Thyroid gland (tissue), 4 donors: Measurements from ENCODE around the gene TGFBR3. TPM values are rescaled to one million over a fixed set of nuclear protein-coding genes. Genes with fewer than 3 reads are reported as not detected.

Experiments used
- DNase-seq, 2 donors: peaks; one replicate each; pipeline ENCODE4 v3.0.0-alpha.2; 2019
- H3K27ac ChIP-seq, 3 donors: fragments of 200-600 bp; sonication (generic); 1 replicate in 2 of 3; 2 replicates in 1 of 3; pipeline ENCODE4 v1.5.1; 2016 to 2019; ENCODE audit warnings: mild to moderate bottlenecking in 1 of 3, moderate library complexity in 1 of 3
- H3K27me3 ChIP-seq: fragments of 200-600 bp; sonication (generic); one replicate; pipeline ENCODE4 v1.5.1; 2019
- H3K36me3 ChIP-seq, 2 donors: fragments of 200-600 bp; sonication (generic); one replicate each; pipeline ENCODE4 v1.5.1; 2016 to 2019
- H3K4me1 ChIP-seq, 2 donors: fragments of 200-600 bp; sonication (generic); one replicate each; pipeline ENCODE4 v1.5.1; 2017 to 2019
- H3K4me3 ChIP-seq, 3 donors: fragments of 200-600 bp; sonication (generic); replicated peaks in 1 of 3; 1 replicate in 2 of 3; 2 replicates in 1 of 3; pipeline ENCODE4 v1.5.1; 2016; ENCODE audit warnings: mild to moderate bottlenecking in 1 of 3
- H3K9me3 ChIP-seq: fragments of 200-600 bp; sonication (generic); one replicate; pipeline ENCODE4 v1.5.1; 2017
- POLR2A ChIP-seq, 2 donors: fragments of 450-650 bp; IDR thresholded peaks; one replicate each; pipeline ENCODE4 v1.6.1; 2017; ENCODE audit warnings: antibody characterized with exemption in 2 of 2, mild to moderate bottlenecking in 2 of 2, moderate library complexity in 1 of 2
- WGBS, 2 donors: methylation state at CpG; one replicate each; pipeline ENCODE4 v1.1.5; 2017; 5-methylcytosine and 5-hydroxymethylcytosine counted together
- intact Hi-C: fragments of 100-400 bp; cut with DNase I; formaldehyde crosslinking; loops from one replicate; pipeline ENCODE4 v1.15.1; 2023
- total RNA-seq, 4 donors: library from RNA; depleted of rRNA; stranded (reverse); fragments of >200 nt; gene quantifications; one replicate each; pipeline ENCODE4 v1.2.3, GENCODE V29; 2016
- TF ChIP-seq, protein P1 (sequence below), 6 experiments: fragments of 200-600 bp in 3 of 6; fragments of 450-650 bp in 3 of 6; sonication (generic) in 3 of 6; IDR thresholded peaks; one replicate each; pipeline ENCODE4 v1.5.1; 2016 to 2019; ENCODE audit warnings: antibody characterized with exemption in 6 of 6, mild to moderate bottlenecking in 2 of 6, inconsistent platforms in 1 of 6, moderate library complexity in 1 of 6

TGFBR3 gene
- total RNA-seq, 4 donors from 2014 or later = 37.2 to 223 (median 106) TPM

DNA sequence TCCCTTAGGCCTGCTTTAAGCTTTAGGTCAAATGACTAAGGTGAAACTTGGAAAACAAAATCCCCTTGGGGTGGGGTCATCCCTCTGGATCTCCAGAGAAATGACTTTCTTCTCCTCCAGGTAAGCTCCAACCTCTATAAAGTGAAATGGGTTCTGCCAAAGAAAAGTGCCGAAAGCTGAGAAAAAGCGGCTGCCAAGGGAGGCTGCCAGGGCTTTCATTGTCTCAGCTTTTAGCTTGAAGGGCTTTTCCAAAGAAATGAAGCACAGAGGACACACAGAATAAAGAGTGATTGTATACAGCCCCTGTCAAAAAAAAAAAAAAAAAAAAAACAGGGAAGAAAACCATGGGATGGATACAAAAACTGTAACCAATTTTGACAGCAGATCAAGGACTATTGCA, 126.9 kb downstream of the TGFBR3 start:
- Histone ChIP-seq H3K36me3 (no peaks in the 10 kb centered on the region), H3K27ac (no peak overlapping the region), H3K4me3 (no peak overlapping the region), H3K4me1 (peaks cover 0 to 7% of the 10 kb centered on the region in 2 donors), H3K9me3 (no peaks in the 10 kb centered on the region), H3K27me3 (no peaks in the 10 kb centered on the region)
- intact Hi-C loops = no loop called here
- no peak for DNase-seq
- TF ChIP-seq POLR2A (IDR thresholded peaks at IDR 0.05) = no peak
- TF ChIP-seq, protein P1, sequence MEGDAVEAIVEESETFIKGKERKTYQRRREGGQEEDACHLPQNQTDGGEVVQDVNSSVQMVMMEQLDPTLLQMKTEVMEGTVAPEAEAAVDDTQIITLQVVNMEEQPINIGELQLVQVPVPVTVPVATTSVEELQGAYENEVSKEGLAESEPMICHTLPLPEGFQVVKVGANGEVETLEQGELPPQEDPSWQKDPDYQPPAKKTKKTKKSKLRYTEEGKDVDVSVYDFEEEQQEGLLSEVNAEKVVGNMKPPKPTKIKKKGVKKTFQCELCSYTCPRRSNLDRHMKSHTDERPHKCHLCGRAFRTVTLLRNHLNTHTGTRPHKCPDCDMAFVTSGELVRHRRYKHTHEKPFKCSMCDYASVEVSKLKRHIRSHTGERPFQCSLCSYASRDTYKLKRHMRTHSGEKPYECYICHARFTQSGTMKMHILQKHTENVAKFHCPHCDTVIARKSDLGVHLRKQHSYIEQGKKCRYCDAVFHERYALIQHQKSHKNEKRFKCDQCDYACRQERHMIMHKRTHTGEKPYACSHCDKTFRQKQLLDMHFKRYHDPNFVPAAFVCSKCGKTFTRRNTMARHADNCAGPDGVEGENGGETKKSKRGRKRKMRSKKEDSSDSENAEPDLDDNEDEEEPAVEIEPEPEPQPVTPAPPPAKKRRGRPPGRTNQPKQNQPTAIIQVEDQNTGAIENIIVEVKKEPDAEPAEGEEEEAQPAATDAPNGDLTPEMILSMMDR (IDR thresholded peaks at IDR 0.05) = no peak
- WGBS, 2 donors = 94% methylated on average over 2 of the region's 2 CpGs

DNA sequence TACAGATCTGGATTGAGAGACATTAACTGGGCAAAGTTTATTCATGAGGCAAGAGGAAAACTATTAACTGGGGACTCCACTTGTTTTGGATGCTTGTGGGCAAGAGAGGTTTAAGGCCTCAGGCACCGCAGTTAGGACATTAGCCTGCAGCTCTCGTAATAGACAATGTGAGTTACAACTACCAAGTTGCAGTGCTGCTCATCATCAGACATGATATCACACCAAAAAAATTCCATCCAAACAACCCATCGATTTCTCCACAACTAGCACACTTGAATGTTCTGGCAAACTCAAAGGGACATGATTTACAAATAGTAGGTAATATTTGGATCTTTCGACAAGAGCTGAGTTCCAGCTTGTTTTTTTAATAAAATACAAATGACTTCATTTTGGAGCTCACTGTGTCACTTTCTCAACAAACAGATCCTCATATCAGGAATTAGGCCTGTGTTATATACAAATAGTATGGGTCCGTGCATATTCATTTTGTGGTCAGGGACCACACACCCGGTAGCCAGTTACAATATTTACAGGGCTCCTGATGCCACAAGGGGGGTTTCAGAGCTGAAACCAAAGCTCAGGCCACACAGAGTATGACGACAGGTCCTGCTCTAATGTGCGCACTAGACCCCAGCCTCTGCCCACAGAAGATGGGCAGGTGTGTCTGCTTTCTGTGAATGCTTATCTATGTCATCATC, 128.0 kb downstream of the TGFBR3 start:
- no peak for DNase-seq
- intact Hi-C loops = no loop called here
- 92 to 94% methylated on average over 8 of the region's 8 CpGs for WGBS, 2 donors
- H3K36me3 ChIP-seq = no peaks in the 10 kb centered on the region
- no peaks in the 10 kb centered on the region for H3K27me3 ChIP-seq
- peaks cover 0 to 7% of the 10 kb centered on the region in 2 donors for H3K4me1 ChIP-seq
- H3K27ac ChIP-seq = peak overlapping the region in 1 of 3 donors; percentile 15
- no peaks in the 10 kb centered on the region for H3K9me3 ChIP-seq
- no peak overlapping the region for H3K4me3 ChIP-seq
- TF ChIP-seq, protein P1 (IDR thresholded peaks at IDR 0.05) = no peak
- no peak for TF ChIP-seq POLR2A (IDR thresholded peaks at IDR 0.05)

DNA sequence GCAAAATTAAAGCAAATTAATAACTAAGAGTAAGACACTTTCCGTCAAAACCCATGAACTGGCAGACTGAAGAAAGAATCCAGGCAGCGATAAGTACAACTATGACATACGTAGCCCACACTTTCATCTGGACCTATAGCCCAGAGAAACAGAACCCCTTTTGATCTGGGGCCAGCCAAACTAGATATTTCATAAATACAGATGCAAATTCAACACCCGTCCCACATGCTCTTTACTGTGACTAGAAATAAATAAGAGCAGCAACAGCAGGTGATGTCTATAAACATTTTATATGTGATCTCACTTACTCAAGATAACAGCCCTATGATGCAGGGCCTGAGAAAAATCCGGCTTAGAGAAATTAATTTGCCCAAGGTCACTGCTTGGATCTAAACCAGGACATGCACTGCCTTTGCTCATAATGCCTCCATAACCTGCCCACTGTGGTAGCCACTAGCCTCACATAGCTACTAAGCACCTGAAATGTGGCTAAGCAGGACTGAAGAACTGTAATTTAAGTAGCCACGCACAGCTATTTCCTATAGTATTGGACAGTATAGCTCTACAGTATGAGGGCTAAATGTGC, 130.2 kb downstream of the TGFBR3 start:
- WGBS, 2 donors = 88 to 89% methylated on average over 6 of the region's 6 CpGs
- Histone ChIP-seq H3K4me1 (peaks cover 11 to 13% of the 10 kb centered on the region in 2 donors), H3K27me3 (no peaks in the 10 kb centered on the region), H3K36me3 (no peaks in the 10 kb centered on the region), H3K9me3 (no peaks in the 10 kb centered on the region), H3K4me3 (no peak overlapping the region), H3K27ac (no peak overlapping the region)
- TF ChIP-seq, protein P1 (IDR thresholded peaks at IDR 0.05) = no peak
- no peak for TF ChIP-seq POLR2A (IDR thresholded peaks at IDR 0.05)
- no peak for DNase-seq
- intact Hi-C loops = no loop called here

DNA sequence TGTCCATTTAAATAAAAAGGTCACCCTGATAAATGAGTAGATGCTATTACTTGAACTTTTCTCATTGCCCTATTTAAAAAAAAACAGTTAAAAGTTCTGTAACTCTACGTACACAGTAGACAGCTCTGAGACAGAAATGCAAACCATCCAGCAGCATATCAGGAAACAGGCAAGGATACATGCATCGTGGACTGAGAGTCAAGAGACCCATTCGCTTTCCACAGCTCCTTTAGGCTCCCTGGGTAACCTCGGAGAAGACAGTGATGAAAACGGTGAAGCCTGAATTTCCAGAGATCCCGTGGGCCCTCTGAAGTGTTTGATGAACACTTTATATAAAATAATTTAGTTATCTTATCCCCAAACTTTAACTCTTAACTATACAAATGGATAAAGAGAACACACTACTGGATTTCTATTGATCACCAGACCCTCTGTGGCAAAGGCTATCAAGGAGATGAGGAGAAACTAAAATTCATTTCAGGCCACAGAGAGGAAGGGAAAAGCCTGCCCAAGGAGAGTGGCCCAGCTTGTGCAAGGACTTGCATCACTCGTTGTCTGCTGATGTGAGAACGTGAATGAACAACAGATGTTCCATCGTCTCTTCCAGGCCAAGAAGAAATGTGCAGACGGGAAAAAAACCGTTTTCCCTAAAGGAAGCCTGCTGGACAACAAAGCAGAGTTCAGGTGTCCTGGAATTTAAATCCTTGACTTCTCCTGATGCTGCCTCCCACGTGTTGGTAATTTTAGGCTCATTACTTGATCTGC, 131.0 kb downstream of the TGFBR3 start:
- H3K36me3 ChIP-seq = no peaks in the 10 kb centered on the region
- intact Hi-C loops = no loop called here
- H3K4me3 ChIP-seq = no peak overlapping the region
- peaks cover 17 to 21% of the 10 kb centered on the region in 2 donors for H3K4me1 ChIP-seq
- H3K27me3 ChIP-seq = no peaks in the 10 kb centered on the region
- H3K27ac ChIP-seq = no peak overlapping the region
- DNase-seq = no peak
- H3K9me3 ChIP-seq = no peaks in the 10 kb centered on the region
- WGBS, 2 donors = 77 to 83% methylated on average over 12 of the region's 12 CpGs
- TF ChIP-seq POLR2A (IDR thresholded peaks at IDR 0.05) = no peak
- TF ChIP-seq, protein P1 (IDR thresholded peaks at IDR 0.05) = no peak

DNA sequence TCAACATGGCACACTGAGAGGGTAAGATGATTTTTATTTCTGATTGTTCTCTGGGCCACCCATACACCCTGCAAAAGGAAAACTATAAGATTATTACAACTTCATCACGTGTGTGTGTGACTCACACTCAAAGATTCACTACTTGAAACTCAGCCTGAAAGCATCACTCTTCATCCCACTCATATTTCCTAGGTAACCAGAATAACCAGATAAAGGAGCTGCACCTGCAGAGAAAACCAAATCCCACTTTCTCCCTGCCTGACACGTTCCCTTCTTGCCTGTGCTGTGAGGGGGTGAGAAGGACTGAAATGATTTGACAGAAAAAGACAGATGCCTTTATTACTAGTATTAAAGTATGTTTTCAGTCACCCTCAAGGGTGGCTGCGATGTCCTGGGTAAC, 131.6 kb downstream of the TGFBR3 start:
- DNase-seq = no peak
- no peaks in the 10 kb centered on the region for H3K36me3 ChIP-seq
- H3K4me3 ChIP-seq = no peak overlapping the region
- H3K27ac ChIP-seq = no peak overlapping the region
- WGBS, 2 donors = 73 to 87% methylated on average over 3 of the region's 3 CpGs
- H3K9me3 ChIP-seq = no peaks in the 10 kb centered on the region
- TF ChIP-seq, protein P1 (IDR thresholded peaks at IDR 0.05) = no peak
- no peak for TF ChIP-seq POLR2A (IDR thresholded peaks at IDR 0.05)
- H3K4me1 ChIP-seq = peaks cover 19 to 26% of the 10 kb centered on the region in 2 donors
- intact Hi-C loops = no loop called here
- H3K27me3 ChIP-seq = no peaks in the 10 kb centered on the region
